K562 (cell line): ENCODE data around the gene ABCC10. TPM values are rescaled to one million over a fixed set of nuclear protein-coding genes. Genes with fewer than 3 reads are reported as not detected.

Experiments used
- ATAC-seq: fragments of 200-7000 bp; cut with Tn5 transposase; 3 replicates; pipeline ENCODE4 v1.9.1; 2020; ENCODE audit warnings: moderate library complexity
- BruUV-seq: library from RNA; stranded (reverse); fragments of 400-500 nt; replicated peaks from 2 replicates; lab custom pipeline; 2021; lab: Mats Ljungman, UMichigan
- CTCF ChIA-PET: fragments of 300-600 bp; formaldehyde crosslinking; extraction: SDS; loops from one replicate; lab custom pipeline; 2021; ENCODE audit warnings: low intra/inter-chr PET ratio; lab: Yijun Ruan, JAX
- POLR2A ChIA-PET: fragments of 300-600, 350-650 bp; sonication (Branson Sonifier 250); formaldehyde crosslinking; extraction: SDS; loops from one replicate; lab custom pipeline; 2021; ENCODE audit warnings: antibody characterized with exemption, inconsistent platforms; lab: Yijun Ruan, JAX
- DNase-seq, 4 experiments: peaks; one replicate each; pipeline versions ENCODE4 v3.0.0 to v3.0.0-alpha.2; 2011 to 2018; ENCODE audit warnings: low spot score in 3 of 4, mixed read lengths in 3 of 4; ENCODE audit errors: extremely low read depth in 1 of 4
- FAIRE-seq: peaks from 2 replicates; lab custom pipeline; 2011; peaks lifted over from hg19 to GRCh38; lab: Jason Lieb, UNC
- H2AFZ ChIP-seq: 2 replicates; pipeline ENCODE4 v1.6.0; 2011; ENCODE audit warnings: low read depth, low read length, control low read depth, inconsistent platforms
- H3K27ac ChIP-seq: fragments of 200-600 bp; 3 replicates; pipeline ENCODE4 v1.8.0; 2011; ENCODE audit warnings: low read depth, mild to moderate bottlenecking, control low read depth, inconsistent platforms, low read length, moderate library complexity, mixed read lengths; ENCODE audit errors: extremely low read depth
- H3K27me3 ChIP-seq, 2 experiments: fragments of 300-600 bp in 1 of 2; 2 replicates in 1 of 2; 3 replicates in 1 of 2; pipeline versions ENCODE4 v1.6.0 to v1.8.0; 2011; ENCODE audit warnings: inconsistent platforms in 2 of 2, low read length in 2 of 2, mild to moderate bottlenecking in 1 of 2, mixed read lengths in 1 of 2, moderate library complexity in 1 of 2; ENCODE audit not compliant: control insufficient read depth in 2 of 2, insufficient read depth in 2 of 2
- H3K36me3 ChIP-seq: fragments of 300-600 bp; 3 replicates; pipeline ENCODE4 v1.8.0; 2011; ENCODE audit warnings: mild to moderate bottlenecking, low read length, inconsistent platforms; ENCODE audit not compliant: control insufficient read depth, insufficient read depth
- H3K4me1 ChIP-seq, 2 experiments: fragments of 200-600 bp in 1 of 2; replicated peaks in 1 of 2; 2 replicates in 1 of 2; 3 replicates in 1 of 2; pipeline versions ENCODE4 v1.5.1 to v1.8.0; 2011; ENCODE audit warnings: inconsistent platforms in 2 of 2, low read length in 2 of 2, mild to moderate bottlenecking in 1 of 2, mixed read lengths in 1 of 2, moderate library complexity in 1 of 2; ENCODE audit not compliant: control insufficient read depth in 2 of 2, insufficient read depth in 2 of 2
- H3K4me2 ChIP-seq: 2 replicates; pipeline ENCODE4 v1.6.1; 2011; ENCODE audit warnings: low read length, control low read depth, inconsistent platforms, mixed read lengths; ENCODE audit not compliant: insufficient read depth
- H3K4me3 ChIP-seq: fragments of 200-600 bp; sonication (generic), shearing (Covaris generic); 2 replicates; pipeline ENCODE4 v1.5.1; 2016; ENCODE audit warnings: control low read depth, inconsistent platforms
- H3K79me2 ChIP-seq: fragments of 200-600 bp; 3 replicates; pipeline ENCODE4 v1.8.0; 2011; ENCODE audit warnings: low read length, inconsistent platforms; ENCODE audit not compliant: control insufficient read depth, insufficient read depth
- H3K9ac ChIP-seq, 2 experiments: 2 replicates each; pipeline versions ENCODE4 v1.6.0 to v1.6.1; 2011; ENCODE audit warnings: low read depth in 2 of 2, low read length in 2 of 2, control low read depth in 1 of 2, inconsistent platforms in 1 of 2, mild to moderate bottlenecking in 1 of 2, mixed read lengths in 1 of 2; ENCODE audit not compliant: insufficient read depth in 1 of 2
- H3K9me1 ChIP-seq: one replicate; pipeline ENCODE4 v1.6.0; 2011; ENCODE audit warnings: inconsistent platforms, mild to moderate bottlenecking, low read length, moderate library complexity; ENCODE audit not compliant: control insufficient read depth, insufficient read depth
- H3K9me3 ChIP-seq: replicated peaks from 2 replicates; pipeline ENCODE4 v1.5.1; 2011; ENCODE audit warnings: low read depth, low read length, inconsistent platforms; ENCODE audit not compliant: control insufficient read depth, insufficient read depth
- H4K20me1 ChIP-seq: replicated peaks from 2 replicates; pipeline ENCODE4 v1.6.1; 2011; ENCODE audit warnings: low read length, inconsistent platforms, mixed read lengths; ENCODE audit not compliant: control insufficient read depth, insufficient read depth
- CBX1 ChIP-seq: sonication (generic); IDR thresholded peaks from 2 replicates; pipeline ENCODE4 v1.6.1; 2016; ENCODE audit warnings: antibody characterized with exemption, low read depth, mild to moderate bottlenecking
- FOXA3 ChIP-seq, 2 experiments: fragments of 450-650 bp in 1 of 2; sonication (generic) in 1 of 2; formaldehyde crosslinking; IDR thresholded peaks in 1 of 2; conservative IDR thresholded peaks in 1 of 2; 2 replicates each; pipeline versions ENCODE4 v1.4.0 to v1.8.0; 2020 to 2022; ENCODE audit warnings: mild to moderate bottlenecking in 2 of 2, missing genetic modification reagents in 1 of 2
- SNRNP70 ChIP-seq: fragments of 200-400 bp; formaldehyde crosslinking; optimal IDR thresholded peaks from 2 replicates; pipeline ENCODE3; 2017; ENCODE audit warnings: low read depth, low read length
- ZNF263 ChIP-seq: sonication (generic); formaldehyde crosslinking; IDR thresholded peaks from 2 replicates; pipeline ENCODE4 v1.8.0; 2022; ENCODE audit warnings: mild to moderate bottlenecking, missing genetic modification reagents, borderline replicate concordance
- WGBS: fragments of 100-300 bp; shearing (Covaris generic); methylation state at CpG from one replicate; pipeline ENCODE4 v1.1.6; 2016; ENCODE audit warnings: low coverage, mixed read lengths; ENCODE audit not compliant: insufficient coverage; ENCODE audit errors: missing lambda C conversion rate; 5-methylcytosine and 5-hydroxymethylcytosine counted together
- in situ Hi-C: fragments of 300-500 bp; cut with MboI; formaldehyde crosslinking; loops from 4 replicates; pipeline ENCODE4 v1.15.0; 2018; ENCODE audit warnings: inconsistent platforms, mixed read lengths
- intact Hi-C: fragments of 100-400 bp; cut with micrococcal nuclease; formaldehyde crosslinking; loops from 2 replicates; pipeline ENCODE4 v1.14.2; 2022
- polyA plus RNA-seq, 8 experiments: library from polyadenylated mRNA; depleted of rRNA in 4 of 8; stranded (reverse) in 5 of 8; unstranded in 3 of 8; fragments of >200 nt; fragmentation: Nextera tagmentation in 2 of 8; fragmentation: Illumina TruSeq in 1 of 8; extraction: Ambion mirVana in 2 of 8; extraction: Trizol in 1 of 8; gene quantifications; 2 replicates each; pipeline versions ENCODE4 v1.2.1 to v1.2.3, GENCODE V29; 2011 to 2014; ENCODE audit warnings: inconsistent platforms in 1 of 8, missing spikeins in 1 of 8
- total RNA-seq, 7 experiments: library from RNA; depleted of rRNA in 6 of 7; stranded (reverse); fragments of >200 nt in 6 of 7; fragmentation: Illumina TruSeq in 2 of 7; extraction: Trizol in 2 of 7; gene quantifications; 2 replicates each; pipeline versions ENCODE4 v1.2.1 to v1.2.3, GENCODE V29; 2011 to 2021; ENCODE audit warnings: low replicate concordance in 1 of 7

Gene ABCC10
- total and polyA plus RNA-seq, 9 of the 15 experiments (the other 6 are each of a cell fraction or from before 2014, with no cell fraction given) = 2.4 to 29.1 (median 13.7) TPM

DNA sequence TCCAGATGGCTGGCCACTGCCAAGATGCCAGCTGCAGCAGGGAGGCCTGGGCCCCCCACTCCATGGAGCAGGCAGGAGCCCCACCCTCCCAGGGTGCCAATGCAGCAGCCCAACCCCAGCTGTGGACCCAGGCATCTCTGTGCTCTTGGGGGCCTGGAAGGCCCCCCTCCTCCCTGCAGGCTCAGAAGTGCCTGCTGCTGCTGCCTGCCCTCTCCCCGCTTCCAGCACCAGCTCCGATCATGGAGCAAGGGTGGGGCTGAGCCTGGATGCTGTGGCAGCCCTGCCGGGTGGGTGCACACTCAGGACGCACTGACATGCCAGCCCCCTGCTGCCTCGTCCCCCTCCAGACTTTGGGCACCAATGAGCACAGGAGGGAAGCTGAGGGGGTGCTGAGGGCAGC lies 14.8 kb upstream of the ABCC10 start (continued):
- no peak for TF ChIP-seq SNRNP70
- no peak for TF ChIP-seq FOXA3 (CRISPR knock-in tag; conservative IDR thresholded peaks at IDR 0.05 in 1 of 2, IDR thresholded peaks at IDR 0.05 in 1 of 2)
- TF ChIP-seq, all 486 proteins: peak for 0

DNA sequence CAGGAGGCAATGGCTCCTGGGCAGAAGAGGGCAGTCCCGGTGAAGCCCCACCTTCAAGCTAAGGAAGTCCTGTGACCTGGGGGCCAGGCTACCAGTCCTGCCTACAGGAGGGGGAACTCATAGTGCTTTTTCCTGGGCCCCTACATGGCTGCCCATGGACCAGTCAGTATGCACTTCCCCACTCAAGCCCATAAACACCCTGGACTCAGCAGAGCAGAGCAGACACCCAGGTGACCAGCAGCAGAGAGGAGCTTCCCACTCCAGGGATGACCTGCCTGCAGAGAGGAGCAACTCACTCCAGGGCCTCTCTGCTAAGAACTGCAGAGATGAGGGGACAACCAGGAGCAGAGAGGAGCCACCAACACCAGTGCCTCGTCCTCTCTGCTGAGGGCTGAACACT lies 14.3 kb upstream of the ABCC10 start:
- CTCF ChIA-PET = no interaction called here
- in situ Hi-C loops = no loop called here
- intact Hi-C loops = no loop called here

More for the DNA sequence above, 14.3 kb upstream of the ABCC10 start:
- peak; percentile 54; the same call in 2 of the 3 replicates for ATAC-seq
- Histone ChIP-seq H3K9ac (no peak overlapping the region; a peak in 1 of 4 replicates), H3K4me3 (no peak overlapping the region), H3K9me3 (no peaks in the 10 kb centered on the region), H3K4me1 (peaks cover 0 to 6% of the 10 kb centered on the region in 2 experiments; a peak in 1 of 5 replicates), H3K9me1 (no peaks in the 10 kb centered on the region), H4K20me1 (no peaks in the 10 kb centered on the region), H3K27ac (no peak overlapping the region), H3K4me2 (no peak overlapping the region), H3K79me2 (no peaks in the 10 kb centered on the region), H2AFZ (no peak overlapping the region), H3K27me3 (peaks cover 4 to 34% of the 10 kb centered on the region in 2 experiments; a peak in 4 of 5 replicates), H3K36me3 (no peaks in the 10 kb centered on the region)
- POLR2A ChIA-PET = interaction anchor here (0.6 to 1.4 kb wide), 5 partner anchors 9 to 468 kb away, joined by 3 to 7 read pairs (median 4); no protein-coding TSS in a partner anchor
- no peak for TF ChIP-seq CBX1
- 0 out of 2 replicates have a peak, but pooled peaks have one; percentile 31 for TF ChIP-seq ZNF263 (CRISPR knock-in tag)
- 0% methylated on average over 2 of the region's 2 CpGs for WGBS
- DNase-seq = no peak
- no TSS peak for BruUV-seq
- no peak for FAIRE-seq
